Astrocyte of the cerebellum (primary cell): Measurements from ENCODE around the gene TRDMT1.

Experiments used
- DNase-seq: peaks from one replicate; pipeline ENCODE4 v3.0.0-alpha.2; 2011; ENCODE audit warnings: low read depth
- H3K4me3 ChIP-seq: 2 replicates; pipeline ENCODE4 v1.5.1; 2011; ENCODE audit warnings: mild to moderate bottlenecking, low read depth, low read length, moderate library complexity
- CTCF ChIP-seq: IDR thresholded peaks from 2 replicates; pipeline ENCODE4 v1.5.1; 2012; ENCODE audit warnings: low read length, low read depth, moderate library complexity, mild to moderate bottlenecking; ENCODE audit errors: missing control alignments
- in situ Hi-C: cut with HindIII; loops from 2 replicates; pipeline ENCODE4 v1.10.0; 2017; ENCODE audit warnings: low sequenced_read_pairs

The TRDMT1 gene

GRCh38 chr10:17154116-17154515, 47.4 kb downstream of the TRDMT1 start:
- in situ Hi-C loops: no loop called here
- no peak overlapping the region for H3K4me3 ChIP-seq
- DNase-seq: no peak
- no peak for TF ChIP-seq CTCF

- no peak for TF ChIP-seq CTCF
- DNase-seq: no peak
- no peak overlapping the region for H3K4me3 ChIP-seq
- in situ Hi-C loops: no loop called here
Observed at GRCh38 chr10:17153321-17153720, 48.2 kb downstream of the TRDMT1 start.

- no peak for DNase-seq
Observed at GRCh38 chr10:17151716-17152115, 49.8 kb downstream of the TRDMT1 start.

GRCh38 chr10:17147884-17148489, 53.5 kb downstream of the TRDMT1 start:
- in situ Hi-C loops: loop anchor here (25.0 kb wide), 1 partner anchor 136 kb away; no protein-coding TSS in a partner anchor
- no peak overlapping the region for H3K4me3 ChIP-seq
- no peak for DNase-seq
- no peak for TF ChIP-seq CTCF

More at GRCh38 chr10:17151716-17152115, 49.8 kb downstream of the TRDMT1 start:
- no peak overlapping the region for H3K4me3 ChIP-seq
- no peak for TF ChIP-seq CTCF
- in situ Hi-C loops: no loop called here

- no peak for TF ChIP-seq CTCF
- no peak overlapping the region for H3K4me3 ChIP-seq
- in situ Hi-C loops: loop anchor here (25.0 kb wide), 1 partner anchor 135 kb away; no protein-coding TSS in a partner anchor
- DNase-seq: no peak
Observed at GRCh38 chr10:17146892-17147291, 54.6 kb downstream of the TRDMT1 start.

- no peak overlapping the region for H3K4me3 ChIP-seq
- no peak for TF ChIP-seq CTCF
- no peak for DNase-seq
- in situ Hi-C loops: loop anchor here (25.0 kb wide), 1 partner anchor 133 kb away; no protein-coding TSS in a partner anchor
Observed at GRCh38 chr10:17145239-17145638, 56.2 kb downstream of the TRDMT1 start.
